GM21723 (cell line): ENCODE results near the gene SMIM41.

ENCODE experiments used
- ATAC-seq: cut with Tn5 transposase; IDR thresholded peaks from one replicate; pipeline ENCODE4 v1.9.1; 2021; ENCODE audit warnings: mild to moderate bottlenecking, moderate library complexity; ENCODE audit not compliant: unreplicated experiment

The SMIM41 gene

GRCh38 chr12:52119398-52120254 lies 40.1 kb downstream of the SMIM41 start:
- no peak for ATAC-seq

- ATAC-seq, result no peak
These were observed 41.7 kb downstream of the SMIM41 start for GRCh38 chr12:52120951-52121823.

- ATAC-seq, result no peak
These were observed 42.5 kb downstream of the SMIM41 start for GRCh38 chr12:52121824-52122539.

GRCh38 chr12:52122540-52122871 lies 43.0 kb downstream of the SMIM41 start:
- no peak for ATAC-seq

- ATAC-seq, result no peak
These were observed 43.4 kb downstream of the SMIM41 start for GRCh38 chr12:52122904-52123303.

- ATAC-seq, result no peak
These were observed 44.1 kb downstream of the SMIM41 start for GRCh38 chr12:52123487-52124186.

GRCh38 chr12:52125476-52125900 lies 46.0 kb downstream of the SMIM41 start:
- no peak for ATAC-seq

- ATAC-seq, result no peak
These were observed 46.6 kb downstream of the SMIM41 start for GRCh38 chr12:52126050-52126604.

- ATAC-seq, result no peak
These were observed 47.4 kb downstream of the SMIM41 start for GRCh38 chr12:52126605-52127578.

- ATAC-seq, result no peak
These were observed 48.4 kb downstream of the SMIM41 start for GRCh38 chr12:52127683-52128450.

GRCh38 chr12:52130711-52131110 lies 51.2 kb downstream of the SMIM41 start:
- ATAC-seq, result no peak

- ATAC-seq, result no peak
These were observed 53.3 kb downstream of the SMIM41 start for GRCh38 chr12:52132754-52133161.

GRCh38 chr12:52137746-52138145 lies 58.2 kb downstream of the SMIM41 start:
- no peak for ATAC-seq

- no peak for ATAC-seq
These were observed 59.6 kb downstream of the SMIM41 start for GRCh38 chr12:52139147-52139546.

- no peak for ATAC-seq
These were observed 60.1 kb downstream of the SMIM41 start for GRCh38 chr12:52139579-52140062.

- ATAC-seq, result no peak
These were observed 61.8 kb downstream of the SMIM41 start for GRCh38 chr12:52141306-52141705.

GRCh38 chr12:52141875-52142274 lies 62.4 kb downstream of the SMIM41 start:
- no peak for ATAC-seq

- ATAC-seq, result no peak
These were observed 62.9 kb downstream of the SMIM41 start for GRCh38 chr12:52142431-52142830.
